Endometrial microvascular endothelial cells (primary cell): Measurements from ENCODE around the gene CFH. TPM values are rescaled to one million over a fixed set of nuclear protein-coding genes. Genes with fewer than 3 reads are reported as not detected.
"Not testable (repeated sequence)": the region's sequence is repeated elsewhere in the genome, so short reads cannot be mapped to it uniquely, and the experiment has no call there.

Experiments
- in situ Hi-C: cut with HindIII; loops from 2 replicates; pipeline ENCODE4 v1.10.0; 2017; ENCODE audit warnings: low sequenced_read_pairs, low pct_unique_long_range_greater_than_20kb; ENCODE audit errors: inconsistent ontology term
- total RNA-seq: library from RNA; depleted of rRNA; stranded (reverse); fragments of >200 nt; gene quantifications from one replicate; pipeline ENCODE4 v1.2.3, GENCODE V29; 2015; ENCODE audit errors: inconsistent ontology term

The CFH gene
- total RNA-seq, 1 donor from 2014 or later, result 5.5 TPM

DNA sequence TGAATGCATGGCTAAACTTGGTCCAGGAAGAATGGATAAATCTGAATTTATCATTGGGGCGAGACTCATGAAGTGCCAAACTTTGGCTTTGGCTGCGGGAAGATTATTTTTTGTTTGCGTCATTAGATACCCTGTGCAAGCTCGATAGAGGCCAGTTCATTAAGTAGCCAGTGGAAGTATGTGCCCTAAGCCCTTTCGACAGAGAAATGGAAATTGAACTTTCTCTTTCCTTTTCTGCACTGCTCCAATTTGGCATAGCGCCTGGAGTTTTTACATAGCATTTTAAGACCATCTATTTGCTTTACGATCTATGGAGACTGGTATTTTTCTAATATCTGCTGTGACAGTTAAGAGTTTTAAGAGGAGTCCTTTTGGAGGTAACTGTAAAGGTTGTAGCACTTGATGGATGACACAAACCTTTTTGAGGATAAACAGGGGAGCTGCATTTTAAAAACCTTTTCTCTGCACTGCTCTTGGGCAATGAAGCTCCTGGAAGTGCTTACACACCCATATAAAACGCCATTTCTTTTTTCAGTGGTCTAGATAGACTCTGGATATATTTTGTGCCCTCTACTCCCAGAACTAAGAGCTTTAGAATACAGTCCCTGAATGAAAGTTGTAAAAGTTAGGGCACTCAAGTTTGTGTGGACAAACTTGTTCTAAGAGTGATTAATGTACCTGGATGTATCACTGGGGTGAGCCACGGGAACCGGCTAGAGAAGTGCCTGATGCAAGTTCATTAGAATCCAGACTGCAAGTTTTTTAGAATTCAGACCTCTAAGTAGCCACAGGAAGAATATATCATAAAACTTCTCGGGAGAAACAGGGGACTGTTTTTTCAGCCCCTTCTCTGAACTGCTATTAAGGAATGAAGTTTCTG lies 81.5 kb downstream of the CFH start:
- in situ Hi-C loops, result no loop called here

DNA sequence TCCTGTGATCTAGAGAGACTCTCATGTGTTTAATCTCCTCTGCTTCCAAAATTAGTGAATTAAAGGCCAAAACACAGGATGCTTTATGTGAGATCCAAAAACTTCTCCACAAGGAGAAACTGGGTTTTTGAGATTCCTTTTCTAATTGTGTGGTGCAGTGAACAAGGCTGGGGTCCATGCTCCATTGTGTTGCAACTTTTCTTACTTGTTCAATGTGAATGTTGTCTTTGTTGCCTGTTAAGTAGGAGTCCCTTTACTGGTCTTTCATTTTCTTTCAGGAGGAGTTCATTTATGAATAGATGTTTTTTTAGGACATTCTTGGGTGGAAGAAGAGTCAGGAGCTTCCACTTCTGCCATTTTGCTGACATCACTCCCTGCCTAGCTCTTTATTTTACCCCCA lies 82.2 kb downstream of the CFH start:
- in situ Hi-C loops, result no loop called here

DNA sequence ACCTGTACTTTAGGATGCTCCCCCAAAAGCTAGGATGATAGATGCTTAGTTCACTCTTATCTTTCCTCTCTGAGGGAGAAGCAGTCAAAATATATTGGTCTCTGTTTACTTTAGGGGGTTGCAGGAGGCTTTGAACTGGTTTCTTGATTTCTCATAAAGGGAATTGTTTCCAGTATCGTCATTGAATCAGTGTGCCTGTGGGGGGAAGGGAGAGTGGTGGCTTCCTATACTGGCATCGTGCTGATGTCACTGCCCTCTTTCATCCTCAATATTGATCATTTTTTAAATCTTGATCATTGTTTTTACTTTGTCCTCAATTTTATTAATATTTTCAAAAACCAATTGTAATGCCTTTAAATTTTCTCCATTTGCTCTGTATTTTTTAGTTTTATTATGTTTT lies 82.6 kb downstream of the CFH start:
- in situ Hi-C loops, result no loop called here

DNA sequence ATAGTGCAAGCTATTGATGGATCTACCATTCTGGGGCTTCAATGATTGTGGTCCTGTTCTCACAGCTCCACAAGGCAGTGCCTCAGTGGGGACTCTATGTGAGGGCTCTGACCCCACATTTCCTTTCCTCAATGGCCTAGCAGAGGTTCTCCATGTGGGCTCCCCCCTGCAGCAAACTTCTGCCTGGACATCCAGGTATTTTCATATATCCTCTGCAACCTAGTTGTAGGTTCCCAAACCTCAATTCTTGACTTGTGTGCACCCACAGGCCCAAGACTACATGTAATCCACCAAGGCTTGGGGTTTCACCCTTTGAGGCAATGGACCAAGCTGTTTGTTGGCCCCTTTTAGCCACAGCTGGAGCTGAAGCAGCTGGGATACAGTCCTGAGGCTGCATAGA lies 86.9 kb downstream of the CFH start:
- in situ Hi-C loops, result no loop called here

DNA sequence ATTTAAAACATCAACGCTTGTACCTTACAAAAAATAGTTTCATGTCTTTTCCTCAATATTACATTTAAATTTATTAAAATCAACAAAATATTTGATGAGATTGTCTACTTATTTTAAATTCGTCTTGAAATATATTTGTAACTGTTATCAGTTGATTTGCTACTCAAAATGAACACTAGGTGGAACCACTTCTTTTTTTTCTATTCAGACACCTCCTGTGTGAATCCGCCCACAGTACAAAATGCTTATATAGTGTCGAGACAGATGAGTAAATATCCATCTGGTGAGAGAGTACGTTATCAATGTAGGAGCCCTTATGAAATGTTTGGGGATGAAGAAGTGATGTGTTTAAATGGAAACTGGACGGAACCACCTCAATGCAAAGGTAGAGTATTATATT lies 91.4 kb downstream of the CFH start:
- in situ Hi-C loops, result not testable (repeated sequence)

DNA sequence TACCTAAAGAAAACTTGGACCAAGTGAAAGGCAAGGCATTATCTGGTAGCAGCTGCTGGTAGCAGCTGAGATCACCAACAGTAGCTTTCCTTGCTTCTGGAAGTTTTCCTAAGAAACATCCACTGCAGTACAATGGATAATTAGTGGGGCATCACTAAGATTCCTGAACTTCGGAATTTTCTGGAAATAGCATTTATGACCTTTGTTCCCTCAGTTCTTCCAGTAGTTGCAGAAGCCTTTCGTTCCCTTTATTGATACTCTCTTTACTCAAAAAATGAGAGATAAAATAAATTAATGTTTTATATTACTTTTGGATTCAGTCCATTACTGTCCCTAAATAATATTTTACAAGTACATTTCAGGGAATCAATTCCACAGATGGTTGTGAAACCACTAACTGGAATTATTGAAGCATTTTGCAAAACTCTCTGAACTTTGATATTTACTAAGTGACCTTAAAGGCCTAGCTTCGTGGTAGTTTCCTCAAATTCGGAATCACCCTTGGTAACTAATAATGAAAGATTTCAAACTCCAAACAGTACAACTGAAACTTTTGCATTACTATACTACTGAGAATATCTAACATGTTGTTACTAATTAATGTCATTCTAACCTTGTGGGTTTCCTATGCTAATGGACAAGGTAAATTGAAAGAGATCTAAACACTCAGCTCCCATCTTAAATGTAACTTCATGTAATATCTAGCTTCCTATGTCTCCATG lies 113.3 kb downstream of the CFH start:
- in situ Hi-C loops, result not testable (repeated sequence)

DNA sequence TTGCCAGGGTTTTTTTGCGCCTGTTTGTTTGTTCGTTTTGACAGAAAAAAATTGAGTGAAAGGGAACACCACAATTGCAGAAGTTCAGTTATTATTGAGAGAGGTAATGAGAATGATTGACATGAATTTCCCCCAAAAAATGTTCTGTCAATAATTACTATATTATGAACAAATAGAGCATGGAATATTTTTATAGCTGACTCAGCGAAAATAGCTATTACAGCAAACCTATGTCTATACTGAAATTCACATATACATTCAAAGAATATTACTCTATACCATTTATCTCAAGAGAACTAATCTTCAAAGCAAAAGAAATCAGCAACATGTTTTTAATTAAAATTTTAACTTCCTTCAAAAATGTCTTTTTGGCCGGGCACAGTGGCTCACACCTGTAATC lies 118.0 kb downstream of the CFH start:
- in situ Hi-C loops, result not testable (repeated sequence)

DNA sequence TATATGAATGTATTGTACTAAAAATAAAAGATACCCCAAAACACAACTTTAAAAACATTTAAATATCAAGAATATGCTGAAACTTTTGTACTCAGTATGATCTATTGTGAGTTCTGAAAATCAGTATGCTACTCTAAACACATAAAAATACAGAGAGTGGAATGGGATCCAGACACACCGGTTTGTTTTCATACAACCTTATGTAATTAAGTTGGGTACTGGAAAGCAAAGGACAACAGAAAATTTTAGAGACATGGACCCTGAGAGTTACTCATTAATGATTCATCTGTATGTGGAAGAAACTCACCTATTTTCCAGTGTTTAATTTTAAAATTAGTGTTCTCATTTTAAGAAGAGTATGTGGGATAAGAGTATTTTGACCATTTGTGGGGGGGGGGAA lies 121.9 kb downstream of the CFH start:
- in situ Hi-C loops, result no loop called here

DNA sequence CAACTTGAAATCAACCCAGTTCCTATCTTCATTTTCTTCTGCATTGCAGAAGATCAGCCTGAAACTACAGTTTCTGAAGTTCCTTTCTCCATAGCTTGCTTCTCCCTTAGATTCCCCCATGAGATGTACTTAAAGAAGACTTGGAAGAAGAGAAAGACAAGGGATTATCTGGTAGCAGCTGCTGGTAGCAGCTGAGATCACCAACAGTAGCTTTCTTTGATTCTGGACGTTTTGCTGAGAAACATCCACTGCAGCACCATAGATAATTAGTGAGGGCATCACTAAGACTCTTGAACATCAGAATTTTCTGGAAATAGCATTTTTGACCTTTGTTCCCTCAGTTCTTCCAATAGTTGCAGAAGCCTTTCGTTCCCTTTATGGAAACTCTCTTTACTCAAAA lies 122.3 kb downstream of the CFH start:
- in situ Hi-C loops, result no loop called here

DNA sequence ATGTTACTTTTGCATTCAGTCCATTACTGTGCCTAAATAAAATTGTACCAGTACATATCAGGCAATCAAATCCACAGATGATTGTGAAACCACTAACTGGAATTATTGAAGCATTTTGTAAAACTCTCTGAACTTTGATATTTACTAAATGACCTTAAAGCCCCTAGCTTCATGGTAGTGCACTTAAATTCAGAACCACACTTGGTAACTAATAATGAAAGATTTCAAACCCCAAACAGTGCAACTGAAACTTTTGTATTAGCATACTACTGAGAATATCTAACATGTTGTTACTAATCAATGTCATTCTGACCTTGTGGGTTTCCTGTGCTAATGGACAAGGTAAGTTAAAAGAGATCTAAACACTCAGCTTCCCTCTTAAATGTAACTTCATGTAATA lies 122.8 kb downstream of the CFH start, which contains the start of gene CFHR3:
TSS of gene CFHR3 (plus strand) at position 238 of the 400 bp plus-strand sequence. CDS start at position 285, 47 bp downstream.
- in situ Hi-C loops, result no loop called here

DNA sequence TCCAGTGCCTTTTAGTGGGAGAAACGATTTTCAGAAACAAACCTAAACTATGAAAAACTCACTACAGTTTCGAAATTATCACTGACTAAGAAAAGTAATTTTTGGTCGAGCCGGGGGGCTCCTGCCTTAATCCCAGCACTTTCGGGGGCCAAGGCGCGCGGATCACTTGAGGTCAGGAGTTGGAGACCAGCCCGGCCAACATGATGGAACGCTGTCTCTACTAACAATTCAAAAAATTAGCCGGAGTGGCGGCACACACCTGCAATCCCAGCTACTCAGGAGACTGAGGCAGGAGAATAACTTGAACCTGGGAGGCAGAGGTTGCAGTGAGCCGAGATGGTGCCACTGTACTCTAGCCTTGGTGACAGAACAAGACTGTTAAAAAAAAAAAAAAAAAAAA lies 125.8 kb downstream of the CFH start:
- in situ Hi-C loops, result no loop called here

DNA sequence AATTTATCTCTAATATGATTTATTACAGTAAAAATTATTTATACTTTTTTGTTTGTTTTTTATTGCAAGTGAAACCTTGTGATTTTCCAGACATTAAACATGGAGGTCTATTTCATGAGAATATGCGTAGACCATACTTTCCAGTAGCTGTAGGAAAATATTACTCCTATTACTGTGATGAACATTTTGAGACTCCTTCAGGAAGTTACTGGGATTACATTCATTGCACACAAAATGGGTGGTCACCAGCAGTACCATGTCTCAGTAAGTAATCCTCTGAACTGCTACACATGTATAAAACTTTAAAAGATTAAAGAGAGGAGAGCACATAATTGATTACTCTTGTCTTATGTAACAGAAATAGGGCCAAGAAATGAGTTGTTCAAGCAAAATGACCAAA lies 127.2 kb downstream of the CFH start:
- in situ Hi-C loops, result no loop called here

DNA sequence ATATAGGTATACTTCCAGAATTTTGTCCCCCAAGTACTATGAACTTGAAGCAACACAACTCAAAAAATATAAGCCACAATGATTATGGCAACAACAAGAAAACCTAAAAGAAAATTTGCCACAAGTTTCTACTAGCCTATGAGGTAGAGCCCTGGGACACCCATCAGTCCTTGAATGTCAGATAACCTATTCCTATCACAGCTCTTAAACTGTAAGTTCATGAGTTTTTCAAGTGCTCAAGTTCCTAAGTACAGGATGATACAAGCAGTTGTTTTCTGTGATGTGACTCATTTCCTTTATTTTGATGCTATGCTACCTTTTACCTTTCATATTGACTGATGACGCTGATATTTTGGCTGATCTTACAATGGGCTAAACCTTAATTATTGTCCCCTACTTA lies 139.4 kb downstream of the CFH start:
- in situ Hi-C loops, result not testable (repeated sequence)

DNA sequence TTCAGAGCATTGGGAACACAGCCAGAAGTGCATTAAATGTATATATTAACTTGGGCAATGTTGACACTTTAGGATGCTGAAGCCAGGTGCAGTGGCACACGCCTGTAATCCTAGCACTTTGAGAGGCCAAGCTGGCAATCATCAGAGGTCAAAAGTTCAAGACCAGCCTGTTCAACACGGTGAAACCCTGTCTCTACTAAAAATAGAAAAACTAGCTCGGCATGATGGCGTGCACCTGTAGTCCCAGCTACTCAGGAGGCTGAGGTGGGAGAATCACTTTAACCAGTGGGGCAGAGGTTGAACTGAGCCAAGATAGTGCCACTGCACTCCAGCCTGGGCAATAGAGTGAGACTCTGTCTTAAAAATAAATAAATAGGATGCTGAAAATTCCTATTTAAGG lies 142.3 kb downstream of the CFH start:
- in situ Hi-C loops, result not testable (repeated sequence)

Other genes with a start within 250 kb of the CFH start
- gene KCNT2, start 43.6 kb upstream of the CFH start, total RNA-seq, result not detected
- not detected for gene CFHR3, start 122.8 kb downstream of the CFH start, total RNA-seq
- not detected for gene CFHR1, start 167.7 kb downstream of the CFH start, total RNA-seq
- not detected for gene CFHR4, start 236.0 kb downstream of the CFH start, total RNA-seq